Osteoblast (primary cell): ENCODE measurements around the gene AGBL1. TPM values are rescaled to one million over a fixed set of nuclear protein-coding genes. Genes with fewer than 3 reads are reported as not detected.

Experiments used
- DNase-seq: peaks from one replicate; pipeline ENCODE4 v3.0.0; 2011; ENCODE audit warnings: low spot score, mixed read lengths; ENCODE audit not compliant: insufficient read length; ENCODE audit errors: missing footprints
- H2AFZ ChIP-seq: 2 replicates; pipeline ENCODE4 v1.6.0; 2011; ENCODE audit warnings: mild to moderate bottlenecking, low read length
- H3K27ac ChIP-seq: 2 replicates; pipeline ENCODE4 v1.5.1; 2011; ENCODE audit warnings: mild to moderate bottlenecking, low read depth, low read length, moderate library complexity
- H3K27me3 ChIP-seq: 2 replicates; pipeline ENCODE4 v1.6.0; 2012; ENCODE audit warnings: mild to moderate bottlenecking, control low read depth, inconsistent platforms, low read length, moderate library complexity; ENCODE audit not compliant: insufficient read depth
- H3K36me3 ChIP-seq: 2 replicates; pipeline ENCODE4 v1.5.1; 2011; ENCODE audit warnings: mild to moderate bottlenecking, low read length, control low read depth, moderate library complexity; ENCODE audit not compliant: insufficient read depth
- H3K4me1 ChIP-seq: 2 replicates; pipeline ENCODE4 v1.5.1; 2011; ENCODE audit warnings: mild to moderate bottlenecking, low read length, control low read depth, moderate library complexity; ENCODE audit not compliant: insufficient read depth
- H3K4me2 ChIP-seq: 2 replicates; pipeline ENCODE4 v1.6.0; 2011; ENCODE audit warnings: mild to moderate bottlenecking, low read length; ENCODE audit not compliant: insufficient read depth
- H3K4me3 ChIP-seq: fragments of 200-600 bp; sonication (generic); 3 replicates; pipeline ENCODE4 v1.5.1; 2012; ENCODE audit warnings: mild to moderate bottlenecking, low read length, inconsistent platforms; ENCODE audit not compliant: insufficient read depth
- H3K79me2 ChIP-seq: 2 replicates; pipeline ENCODE4 v1.6.0; 2012; ENCODE audit warnings: mild to moderate bottlenecking, low read length, control low read depth, inconsistent platforms; ENCODE audit not compliant: insufficient read depth
- H3K9me3 ChIP-seq: 2 replicates; pipeline ENCODE4 v1.5.1; 2011; ENCODE audit warnings: low read depth, low read length, control low read depth
- H4K20me1 ChIP-seq: 2 replicates; pipeline ENCODE4 v1.6.0; 2012; ENCODE audit warnings: mild to moderate bottlenecking, low read length, control low read depth; ENCODE audit not compliant: insufficient read depth
- total RNA-seq: library from RNA; depleted of rRNA; stranded (reverse); fragments of >200 nt; gene quantifications from 2 replicates; pipeline ENCODE4 v1.2.3, GENCODE V29; 2012
- TF ChIP-seq, protein P1 (sequence below): IDR thresholded peaks from 2 replicates; pipeline ENCODE4 v1.5.1; 2011; ENCODE audit warnings: mild to moderate bottlenecking, low read depth, low read length, moderate library complexity; ENCODE audit errors: extremely low read depth

Gene AGBL1
- total RNA-seq, 1 donor = not detected

DNA sequence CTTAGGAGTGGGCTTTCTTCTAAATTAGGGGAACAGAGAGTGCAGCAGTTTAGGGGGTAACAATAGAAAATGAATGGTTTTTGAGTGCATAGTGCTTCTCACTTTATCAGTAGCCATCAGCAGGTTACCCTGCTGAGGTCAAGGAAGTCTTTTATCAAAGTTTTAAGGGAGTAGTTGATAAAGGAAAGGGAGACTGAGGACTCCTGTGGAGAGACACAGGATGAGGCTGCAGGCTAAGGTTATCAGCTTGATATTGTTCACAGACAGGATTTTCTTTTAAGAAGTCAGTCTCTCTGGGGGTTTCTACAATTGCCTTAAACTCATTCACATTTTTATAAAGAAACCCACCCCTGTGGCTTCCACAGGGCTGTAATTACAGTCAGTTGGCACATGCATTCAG, 205.0 kb downstream of the AGBL1 start:
- Histone ChIP-seq H4K20me1 (no peaks in the 10 kb centered on the region), H3K4me2 (no peak overlapping the region), H3K4me1 (no peaks in the 10 kb centered on the region), H3K79me2 (no peaks in the 10 kb centered on the region), H2AFZ (no peak overlapping the region), H3K9me3 (no peaks in the 10 kb centered on the region), H3K36me3 (no peaks in the 10 kb centered on the region), H3K27me3 (no peaks in the 10 kb centered on the region), H3K27ac (no peak overlapping the region), H3K4me3 (no peak overlapping the region)
- no peak for DNase-seq
- TF ChIP-seq, protein P1, sequence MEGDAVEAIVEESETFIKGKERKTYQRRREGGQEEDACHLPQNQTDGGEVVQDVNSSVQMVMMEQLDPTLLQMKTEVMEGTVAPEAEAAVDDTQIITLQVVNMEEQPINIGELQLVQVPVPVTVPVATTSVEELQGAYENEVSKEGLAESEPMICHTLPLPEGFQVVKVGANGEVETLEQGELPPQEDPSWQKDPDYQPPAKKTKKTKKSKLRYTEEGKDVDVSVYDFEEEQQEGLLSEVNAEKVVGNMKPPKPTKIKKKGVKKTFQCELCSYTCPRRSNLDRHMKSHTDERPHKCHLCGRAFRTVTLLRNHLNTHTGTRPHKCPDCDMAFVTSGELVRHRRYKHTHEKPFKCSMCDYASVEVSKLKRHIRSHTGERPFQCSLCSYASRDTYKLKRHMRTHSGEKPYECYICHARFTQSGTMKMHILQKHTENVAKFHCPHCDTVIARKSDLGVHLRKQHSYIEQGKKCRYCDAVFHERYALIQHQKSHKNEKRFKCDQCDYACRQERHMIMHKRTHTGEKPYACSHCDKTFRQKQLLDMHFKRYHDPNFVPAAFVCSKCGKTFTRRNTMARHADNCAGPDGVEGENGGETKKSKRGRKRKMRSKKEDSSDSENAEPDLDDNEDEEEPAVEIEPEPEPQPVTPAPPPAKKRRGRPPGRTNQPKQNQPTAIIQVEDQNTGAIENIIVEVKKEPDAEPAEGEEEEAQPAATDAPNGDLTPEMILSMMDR = no peak

DNA sequence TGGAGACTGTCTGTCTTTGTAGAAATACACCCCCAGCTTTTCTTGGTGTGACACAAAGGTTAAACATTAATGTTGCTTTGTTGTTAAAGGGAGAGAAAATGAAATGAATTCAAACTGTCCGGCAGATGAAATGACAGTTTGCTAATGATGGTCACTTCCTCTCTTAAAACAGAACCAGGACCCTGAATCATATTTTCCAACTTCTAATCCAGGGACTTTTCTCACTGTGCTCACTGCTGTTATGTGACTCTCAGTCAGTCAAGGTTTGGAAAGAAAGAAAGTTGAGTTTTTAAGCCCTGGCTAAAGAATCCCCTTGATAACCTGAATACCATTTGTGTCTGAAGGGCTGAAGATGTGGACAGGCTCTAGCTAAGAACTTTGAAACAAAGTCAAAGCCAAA, 215.8 kb downstream of the AGBL1 start:
- Histone ChIP-seq H2AFZ (no peak overlapping the region), H3K27me3 (no peaks in the 10 kb centered on the region), H3K4me3 (no peak overlapping the region), H3K9me3 (peaks cover 2% of the 10 kb centered on the region), H3K79me2 (no peaks in the 10 kb centered on the region), H4K20me1 (no peaks in the 10 kb centered on the region), H3K4me2 (no peak overlapping the region), H3K4me1 (no peaks in the 10 kb centered on the region), H3K36me3 (no peaks in the 10 kb centered on the region), H3K27ac (no peak overlapping the region)
- no peak for DNase-seq
- TF ChIP-seq, protein P1 = no peak

DNA sequence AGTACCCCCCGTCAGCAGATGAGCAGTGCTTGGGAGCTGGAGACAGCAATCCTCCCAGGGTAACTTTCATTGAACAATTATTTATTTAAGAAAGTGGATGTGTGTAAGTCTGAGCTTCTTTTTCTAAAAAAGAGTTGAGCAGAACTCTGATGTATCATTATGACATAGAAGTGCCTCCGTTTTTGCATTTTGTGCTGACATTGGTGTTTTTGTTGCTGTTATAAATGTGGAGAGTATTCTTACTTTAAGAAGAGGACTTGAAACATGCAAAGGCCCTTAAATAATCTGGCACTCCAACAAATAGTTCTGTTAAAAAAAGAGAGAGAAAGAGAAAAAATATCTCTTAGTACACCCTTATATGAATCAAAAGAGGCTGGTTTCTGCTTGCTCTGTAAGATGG, 217.1 kb downstream of the AGBL1 start:
- Histone ChIP-seq H3K79me2 (no peaks in the 10 kb centered on the region), H3K36me3 (no peaks in the 10 kb centered on the region), H3K27me3 (no peaks in the 10 kb centered on the region), H4K20me1 (no peaks in the 10 kb centered on the region), H3K4me1 (no peaks in the 10 kb centered on the region), H3K27ac (no peak overlapping the region), H3K4me2 (no peak overlapping the region), H3K4me3 (no peak overlapping the region), H3K9me3 (no peaks in the 10 kb centered on the region), H2AFZ (no peak overlapping the region)
- no peak for DNase-seq
- TF ChIP-seq, protein P1 = no peak

DNA sequence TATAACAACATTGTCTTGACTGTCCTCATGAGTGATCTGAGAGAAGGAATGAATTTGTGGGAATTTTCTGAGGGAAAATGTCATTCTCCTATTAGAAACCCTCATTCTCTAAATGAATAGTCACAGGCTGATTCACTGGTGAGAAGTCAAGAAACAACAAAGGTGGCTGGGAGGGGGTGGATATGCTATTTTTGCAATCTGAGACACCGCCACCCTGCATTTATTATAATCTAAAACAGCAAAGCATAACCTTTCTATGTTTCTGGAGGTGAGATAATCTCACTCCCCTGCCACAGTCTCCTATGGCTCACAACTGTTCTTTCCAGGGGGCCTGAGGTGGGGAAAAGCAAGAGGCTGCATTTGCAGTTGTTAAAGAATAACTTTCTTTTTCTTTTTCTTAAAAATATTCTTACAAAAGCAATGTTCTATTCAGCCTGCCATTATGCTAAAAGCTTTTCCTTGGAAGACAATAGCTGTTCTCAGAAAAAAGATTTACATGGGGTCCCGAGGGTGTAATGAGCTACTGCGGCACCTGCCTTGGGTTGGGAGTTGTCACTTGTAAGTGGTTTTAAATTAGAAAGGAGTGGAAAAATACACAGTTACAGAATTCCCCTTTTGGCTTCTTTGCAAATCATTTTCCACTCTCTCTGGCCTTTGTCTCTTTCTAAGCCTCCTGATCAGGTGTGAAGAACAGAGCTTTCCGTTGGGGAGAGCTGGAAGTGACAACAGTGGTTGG, 220.9 kb downstream of the AGBL1 start:
- Histone ChIP-seq H3K79me2 (no peaks in the 10 kb centered on the region), H3K27ac (no peak overlapping the region), H2AFZ (no peak overlapping the region), H4K20me1 (no peaks in the 10 kb centered on the region), H3K4me3 (no peak overlapping the region), H3K9me3 (no peaks in the 10 kb centered on the region), H3K4me2 (no peak overlapping the region), H3K4me1 (no peaks in the 10 kb centered on the region), H3K36me3 (no peaks in the 10 kb centered on the region), H3K27me3 (no peaks in the 10 kb centered on the region)
- DNase-seq = no peak
- TF ChIP-seq, protein P1 = no peak
